HepG2 (cell line): ENCODE results near the gene NPAS2. TPM values are rescaled to one million over a fixed set of nuclear protein-coding genes. Genes with fewer than 3 reads are reported as not detected.

Experiments
- ATF3 ChIP-seq: sonication (generic); formaldehyde crosslinking; IDR thresholded peaks from 2 replicates; pipeline ENCODE4 v1.4.0; 2020; ENCODE audit warnings: missing genetic modification reagents
- ATF6 ChIP-seq: sonication (generic); formaldehyde crosslinking; conservative IDR thresholded peaks from 2 replicates; pipeline ENCODE4 v1.4.0; 2020; ENCODE audit warnings: missing genetic modification reagents
- ELF1 ChIP-seq: sonication (generic); formaldehyde crosslinking; IDR thresholded peaks from 2 replicates; pipeline ENCODE4 v1.4.0; 2020; ENCODE audit warnings: missing genetic modification reagents
- IKZF1 ChIP-seq: fragments of 450-650 bp; IDR thresholded peaks from 2 replicates; pipeline ENCODE4 v1.7.1; 2016
- ISX ChIP-seq: sonication (generic); formaldehyde crosslinking; conservative IDR thresholded peaks from 2 replicates; pipeline ENCODE4 v1.5.0; 2020; ENCODE audit warnings: missing genetic modification reagents
- MAF1 ChIP-seq: sonication (generic); formaldehyde crosslinking; IDR thresholded peaks from 2 replicates; pipeline ENCODE4 v1.5.0; 2020; ENCODE audit warnings: missing genetic modification reagents, borderline replicate concordance
- MEF2D ChIP-seq: sonication (generic); formaldehyde crosslinking; IDR thresholded peaks from 2 replicates; pipeline ENCODE4 v1.5.1; 2020; ENCODE audit warnings: mild to moderate bottlenecking, missing genetic modification reagents
- MNT ChIP-seq: fragments of 450-650 bp; IDR thresholded peaks from 2 replicates; pipeline ENCODE4 v1.6.1; 2016
- NR2F2 ChIP-seq: IDR thresholded peaks from 2 replicates; pipeline ENCODE4 v1.6.1; 2012; ENCODE audit warnings: low read depth, inconsistent platforms, borderline replicate concordance
- RFX5 ChIP-seq: IDR thresholded peaks from 2 replicates; pipeline ENCODE4 v1.6.1; 2011; ENCODE audit warnings: low read depth, low read length, improper control_type of control experiment
- ZNF296 ChIP-seq: sonication (generic); formaldehyde crosslinking; conservative IDR thresholded peaks from 2 replicates; pipeline ENCODE4 v1.5.0; 2020; ENCODE audit warnings: mild to moderate bottlenecking, missing genetic modification reagents
- ZNF407 ChIP-seq: sonication (generic); formaldehyde crosslinking; IDR thresholded peaks from one replicate; pipeline ENCODE4 v1.5.1; 2020; ENCODE audit warnings: mild to moderate bottlenecking, missing genetic modification reagents; ENCODE audit errors: not compliant biosample characterization
- ZNF431 ChIP-seq: sonication (generic); formaldehyde crosslinking; IDR thresholded peaks from 2 replicates; pipeline ENCODE4 v1.9.0; 2022; ENCODE audit warnings: missing genetic modification reagents, low read depth, mild to moderate bottlenecking, borderline replicate concordance
- ZNF577 ChIP-seq: sonication (generic); formaldehyde crosslinking; IDR thresholded peaks from 2 replicates; pipeline ENCODE4 v1.4.0; 2020; ENCODE audit warnings: mild to moderate bottlenecking, low read depth, missing genetic modification reagents, borderline replicate concordance
- ZSCAN5A ChIP-seq: sonication (generic); formaldehyde crosslinking; IDR thresholded peaks from 2 replicates; pipeline ENCODE4 v1.8.0; 2022; ENCODE audit warnings: mild to moderate bottlenecking, missing genetic modification reagents, borderline replicate concordance
- polyA plus RNA-seq, 8 experiments: library from polyadenylated mRNA; depleted of rRNA in 3 of 8; stranded (reverse) in 7 of 8; unstranded in 1 of 8; fragments of >200 nt; fragmentation: Illumina TruSeq in 4 of 8; extraction: Trizol in 4 of 8; gene quantifications; 2 replicates each; pipeline versions ENCODE4 v1.2.1 to v1.2.3, GENCODE V29; 2011 to 2016; ENCODE audit warnings: low read depth in 4 of 8, missing spikeins in 1 of 8, mixed read lengths in 1 of 8; ENCODE audit not compliant: insufficient read depth in 1 of 8
- total RNA-seq, 5 experiments: library from RNA; depleted of rRNA; stranded (reverse); fragments of >200 nt; fragmentation: Illumina TruSeq; extraction: Trizol; gene quantifications; 2 replicates each; pipeline ENCODE4 v1.2.3, GENCODE V29; 2016; ENCODE audit warnings: low read depth in 1 of 5

Gene NPAS2
- total and polyA plus RNA-seq, 2 of the 13 experiments (the other 11 are each of a cell fraction or from before 2014, with no cell fraction given): 14.8 to 37.5 TPM

GRCh38 chr2:100882645-100883613 lies 63.0 kb downstream of the NPAS2 start (continued):
- no peak for TF ChIP-seq ATF6
- TF ChIP-seq ISX: no peak
- TF ChIP-seq ZNF577: no peak
- peak; percentile 94 for TF ChIP-seq ATF3
- no peak for TF ChIP-seq ZNF431 (CRISPR knock-in tag)
- TF ChIP-seq MAF1 (CRISPR knock-in tag): no peak
- TF ChIP-seq NR2F2: peak; percentile 89
- TF ChIP-seq ZSCAN5A (CRISPR knock-in tag): no peak
- TF ChIP-seq RFX5: peak; percentile 69
- TF ChIP-seq ZNF296 (CRISPR knock-in tag): no peak
- peak; percentile 57; the same call in 1 of the 2 replicates for TF ChIP-seq ELF1
- no peak for TF ChIP-seq ZNF407
- TF ChIP-seq MEF2D: peak; percentile 89
- TF ChIP-seq MNT: no peak
- no peak for TF ChIP-seq IKZF1
